Skin of body (tissue), 2 donors: ENCODE results near the gene MYH11. TPM values are rescaled to one million over a fixed set of nuclear protein-coding genes. Genes with fewer than 3 reads are reported as not detected.
A peak's percentile ranks its signal among the peaks of the same experiment; 100 is the strongest.
"Not testable (repeated sequence)": the region's sequence is repeated elsewhere in the genome, so short reads cannot be mapped to it uniquely, and the experiment has no call there.

ENCODE experiments used
- DNase-seq: peaks from one replicate; lab custom pipeline; 2025; lab: John Stamatoyannopoulos, UW
- total RNA-seq: library from RNA; depleted of rRNA; stranded (reverse); fragments of >200 nt; gene quantifications from one replicate; pipeline ENCODE4 v1.2.3, GENCODE V29; 2014

The MYH11 gene
- total RNA-seq, 1 donor from 2014 or later: 23.3 TPM

- no peak for DNase-seq
Observed at GRCh38 chr16:15723808-15724207, 133.0 kb downstream of the MYH11 start.

GRCh38 chr16:15721018-15721417 is 135.8 kb downstream of the MYH11 start:
- no peak for DNase-seq

GRCh38 chr16:15716694-15717447 is 140.0 kb downstream of the MYH11 start:
- no peak for DNase-seq

GRCh38 chr16:15715221-15715620 is 141.6 kb downstream of the MYH11 start:
- no peak for DNase-seq

- DNase-seq: no peak
Observed at GRCh38 chr16:15714393-15715172, 142.2 kb downstream of the MYH11 start.

GRCh38 chr16:15708997-15709396 is 147.8 kb downstream of the MYH11 start:
- DNase-seq: no peak

- no peak for DNase-seq
Observed at GRCh38 chr16:15708096-15708495, 148.7 kb downstream of the MYH11 start.

GRCh38 chr16:15707332-15707731 is 149.5 kb downstream of the MYH11 start:
- no peak for DNase-seq

GRCh38 chr16:15705064-15705565 is 151.7 kb downstream of the MYH11 start:
- no peak for DNase-seq

GRCh38 chr16:15704545-15704987 is 152.3 kb downstream of the MYH11 start:
- DNase-seq: peak; percentile 15

GRCh38 chr16:15703029-15703736 is 153.6 kb downstream of the MYH11 start:
- DNase-seq: no peak

GRCh38 chr16:15701975-15702970 is 154.6 kb downstream of the MYH11 start:
- DNase-seq: peak; percentile 85

- no peak for DNase-seq
Observed at GRCh38 chr16:15701367-15701766, 155.5 kb downstream of the MYH11 start.

- DNase-seq: no peak
Observed at GRCh38 chr16:15699819-15700218, 157.0 kb downstream of the MYH11 start.

GRCh38 chr16:15694499-15694898 is 162.3 kb downstream of the MYH11 start:
- DNase-seq: no peak

- not testable (repeated sequence) for DNase-seq
Observed at GRCh38 chr16:15692508-15692907, 164.3 kb downstream of the MYH11 start.

- no peak for DNase-seq
Observed at GRCh38 chr16:15691046-15691445, 165.8 kb downstream of the MYH11 start.

- DNase-seq: no peak
Observed at GRCh38 chr16:15690296-15690695, 166.5 kb downstream of the MYH11 start.

- DNase-seq: no peak
Observed at GRCh38 chr16:15689290-15689689, 167.5 kb downstream of the MYH11 start.

- no peak for DNase-seq
Observed at GRCh38 chr16:15686287-15686686, 170.5 kb downstream of the MYH11 start.
